AG09319 (cell line): Measurements from ENCODE around the gene DUSP22.

Source experiments
- DNase-seq: peaks from one replicate; pipeline ENCODE4 v3.0.0-alpha.2; 2010; ENCODE audit warnings: low read depth; ENCODE audit errors: extremely low read depth
- TF ChIP-seq, protein P1 (sequence below): IDR thresholded peaks from 2 replicates; pipeline ENCODE4 v1.5.1; 2011; ENCODE audit warnings: low read depth, mild to moderate bottlenecking, inconsistent platforms, low read length, moderate library complexity

The DUSP22 gene

DNA sequence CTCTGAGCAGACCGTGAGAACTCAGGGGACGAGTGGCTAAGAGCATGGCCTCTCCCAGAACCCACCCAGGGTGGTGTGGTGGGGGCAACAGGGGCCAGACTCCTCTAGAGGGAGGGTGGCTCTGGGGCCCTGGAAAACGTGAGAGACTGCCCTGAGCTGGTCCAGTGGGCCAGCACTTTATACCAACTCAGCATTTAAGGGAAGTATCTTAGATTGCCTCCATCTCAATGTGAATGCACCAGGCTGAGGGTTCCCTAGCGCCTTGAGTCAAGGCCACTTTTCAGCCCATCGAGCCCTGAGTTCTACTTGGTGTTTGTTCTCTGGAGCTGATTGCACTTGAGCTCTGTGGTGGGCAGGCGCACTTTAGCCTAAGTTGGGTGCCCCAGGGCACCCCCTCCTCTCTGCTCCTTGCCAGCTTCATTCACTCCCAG is 57.2 kb downstream of the DUSP22 start:
- TF ChIP-seq, protein P1, sequence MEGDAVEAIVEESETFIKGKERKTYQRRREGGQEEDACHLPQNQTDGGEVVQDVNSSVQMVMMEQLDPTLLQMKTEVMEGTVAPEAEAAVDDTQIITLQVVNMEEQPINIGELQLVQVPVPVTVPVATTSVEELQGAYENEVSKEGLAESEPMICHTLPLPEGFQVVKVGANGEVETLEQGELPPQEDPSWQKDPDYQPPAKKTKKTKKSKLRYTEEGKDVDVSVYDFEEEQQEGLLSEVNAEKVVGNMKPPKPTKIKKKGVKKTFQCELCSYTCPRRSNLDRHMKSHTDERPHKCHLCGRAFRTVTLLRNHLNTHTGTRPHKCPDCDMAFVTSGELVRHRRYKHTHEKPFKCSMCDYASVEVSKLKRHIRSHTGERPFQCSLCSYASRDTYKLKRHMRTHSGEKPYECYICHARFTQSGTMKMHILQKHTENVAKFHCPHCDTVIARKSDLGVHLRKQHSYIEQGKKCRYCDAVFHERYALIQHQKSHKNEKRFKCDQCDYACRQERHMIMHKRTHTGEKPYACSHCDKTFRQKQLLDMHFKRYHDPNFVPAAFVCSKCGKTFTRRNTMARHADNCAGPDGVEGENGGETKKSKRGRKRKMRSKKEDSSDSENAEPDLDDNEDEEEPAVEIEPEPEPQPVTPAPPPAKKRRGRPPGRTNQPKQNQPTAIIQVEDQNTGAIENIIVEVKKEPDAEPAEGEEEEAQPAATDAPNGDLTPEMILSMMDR, result no peak
- no peak for DNase-seq

GRCh38 chr6:350371-350770 is 58.1 kb downstream of the DUSP22 start:
- no peak for DNase-seq
- TF ChIP-seq, protein P1, result no peak

DNA sequence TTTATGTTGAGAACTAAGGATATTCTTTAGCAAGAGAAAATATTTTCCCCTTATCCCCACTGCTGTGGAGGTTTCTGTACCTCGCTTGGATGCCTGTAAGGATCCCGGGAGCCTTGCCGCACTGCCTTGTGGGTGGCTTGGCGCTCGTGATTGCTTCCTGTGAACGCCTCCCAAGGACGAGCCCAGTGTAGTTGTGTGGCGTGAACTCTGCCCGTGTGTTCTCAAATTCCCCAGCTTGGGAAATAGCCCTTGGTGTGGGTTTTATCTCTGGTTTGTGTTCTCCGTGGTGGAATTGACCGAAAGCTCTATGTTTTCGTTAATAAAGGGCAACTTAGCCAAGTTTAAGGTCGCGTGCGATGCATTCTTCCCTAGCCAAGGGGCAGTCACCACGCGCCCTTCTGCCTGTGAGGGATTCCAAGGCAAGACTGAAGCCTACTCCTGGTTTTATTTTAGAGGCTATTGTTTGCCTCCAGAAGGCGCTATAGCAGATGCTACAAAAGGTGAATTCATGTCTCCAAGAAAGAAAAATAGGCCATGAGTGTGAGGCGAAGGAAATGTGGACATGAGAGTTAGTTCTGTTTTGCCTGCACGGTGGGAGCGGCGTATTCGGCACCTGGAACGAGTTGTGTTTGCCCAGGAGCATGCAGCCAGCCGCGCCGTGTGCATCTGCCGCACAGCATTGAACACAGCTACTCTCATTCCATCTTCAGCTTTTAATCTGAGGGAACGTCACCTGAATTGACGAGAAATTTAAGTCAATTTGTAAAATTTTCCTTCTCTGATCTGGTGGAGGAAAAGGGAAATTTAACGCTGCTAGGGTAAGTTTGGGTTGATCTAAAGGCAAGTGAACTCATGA is 59.0 kb downstream of the DUSP22 start:
- TF ChIP-seq, protein P1, result no peak
- DNase-seq, result no peak

DNA sequence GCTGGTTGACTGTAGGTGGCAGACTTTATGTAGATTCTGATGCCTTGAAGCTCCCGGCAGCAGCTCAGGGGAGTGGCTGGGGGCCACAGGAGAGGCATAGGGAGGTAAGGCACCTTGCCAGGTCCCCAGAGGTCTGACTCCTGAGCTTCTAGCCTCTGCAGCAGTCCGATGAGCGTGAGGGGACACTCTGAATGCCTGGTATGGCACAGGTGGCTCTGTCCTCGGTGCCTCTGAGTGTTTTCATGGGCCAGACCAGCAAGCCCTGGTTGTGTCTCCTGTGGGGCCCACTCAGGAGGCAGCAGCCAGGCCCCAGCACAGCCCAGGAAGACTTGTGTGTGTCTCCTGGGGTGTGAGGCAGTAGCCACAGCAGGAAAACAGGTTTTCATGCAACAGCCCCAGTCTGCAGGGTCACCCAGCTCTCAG is 59.6 kb downstream of the DUSP22 start:
- TF ChIP-seq, protein P1, result no peak
- no peak for DNase-seq

DNA sequence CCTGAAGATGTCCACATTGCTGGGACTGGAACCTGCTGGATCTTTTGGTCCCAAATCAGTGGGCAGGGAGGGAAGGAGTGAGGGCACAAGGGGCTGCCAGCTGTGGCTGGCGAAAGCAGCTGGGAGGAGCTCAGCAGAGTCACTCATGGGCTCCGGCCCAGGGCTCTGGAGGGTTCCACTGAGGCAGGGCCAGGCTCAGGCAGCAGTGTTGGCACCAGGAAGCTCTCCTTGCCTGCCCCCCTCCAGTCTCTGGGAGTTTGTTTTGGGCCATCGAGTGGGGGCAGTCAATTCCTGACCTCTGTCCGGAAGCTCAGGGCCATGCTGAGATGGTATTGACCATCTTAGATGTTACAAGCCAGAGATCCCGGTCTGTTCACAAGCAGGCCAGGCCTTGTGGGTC is 60.2 kb downstream of the DUSP22 start:
- TF ChIP-seq, protein P1, result no peak
- no peak for DNase-seq

- TF ChIP-seq, protein P1, result no peak
- no peak for DNase-seq
Observed at GRCh38 chr6:352896-353470, 60.7 kb downstream of the DUSP22 start.
